HFFc6 (cell line): ENCODE results near the gene SELENOK. TPM values are rescaled to one million over a fixed set of nuclear protein-coding genes. Genes with fewer than 3 reads are reported as not detected.
A peak's percentile ranks its signal among the peaks of the same experiment; 100 is the strongest.

Source experiments
- DNase-seq: peaks from one replicate; pipeline ENCODE4 v3.0.0-alpha.2; 2018
- H3K27ac Mint-ChIP-seq: 2 replicates; pipeline ENCODE4 v1.8.0; 2020; ENCODE audit warnings: mild to moderate bottlenecking, mixed read lengths
- H3K27me3 Mint-ChIP-seq: 2 replicates; pipeline ENCODE4 v1.8.0; 2021; ENCODE audit warnings: mild to moderate bottlenecking, moderate library complexity, mixed read lengths; ENCODE audit not compliant: insufficient read depth
- H3K36me3 Mint-ChIP-seq: 2 replicates; pipeline ENCODE4 v1.8.0; 2021; ENCODE audit warnings: low read depth, mixed read lengths
- H3K4me1 Mint-ChIP-seq: 2 replicates; pipeline ENCODE4 v1.8.0; 2020; ENCODE audit warnings: low read depth, mixed read lengths
- H3K4me3 Mint-ChIP-seq: 2 replicates; pipeline ENCODE4 v1.8.0; 2020; ENCODE audit warnings: mild to moderate bottlenecking, moderate library complexity, mixed read lengths
- H3K9me3 Mint-ChIP-seq: 2 replicates; pipeline ENCODE4 v1.8.0; 2020; ENCODE audit warnings: mild to moderate bottlenecking, mixed read lengths
- CTCF ChIP-seq: fragments of 200-600 bp; sonication (generic); IDR thresholded peaks from 2 replicates; pipeline ENCODE4 v1.5.0; 2021; ENCODE audit warnings: antibody characterized with exemption, mild to moderate bottlenecking
- total RNA-seq, 6 experiments: library from RNA; stranded (reverse); fragmentation: NEBNext Ultra II Directional; extraction: Animal tissue kit (Norgen Biotek cat#: 25700); gene quantifications; 2 replicates in 1 of 6; 3 replicates in 5 of 6; pipeline ENCODE4 v1.2.3, GENCODE V29; 2021

The SELENOK gene
- total RNA-seq, 6 experiments from 2014 or later: 28.6 to 42.2 (median 34.4) TPM

- no peak for TF ChIP-seq CTCF
- H3K4me3 Mint-ChIP-seq: peak overlapping the region; percentile 92
- peak overlapping the region; percentile 98 for H3K27ac Mint-ChIP-seq
- H3K36me3 Mint-ChIP-seq: peaks cover 5% of the 10 kb centered on the region
- no peaks in the 10 kb centered on the region for H3K9me3 Mint-ChIP-seq
- peaks cover 2% of the 10 kb centered on the region; the same call in 1 of the 2 replicates for H3K27me3 Mint-ChIP-seq
- peaks cover 36% of the 10 kb centered on the region for H3K4me1 Mint-ChIP-seq
- DNase-seq: no peak
These were observed 603 bp upstream of the SELENOK start for GRCh38 chr3:53892286-53892637.

GRCh38 chr3:53890726-53891475 lies 758 bp downstream of the SELENOK start:
- Mint-ChIP-seq H3K4me3 (peak overlapping the region; percentile 92), H3K36me3 (peaks cover 5% of the 10 kb centered on the region), H3K9me3 (no peaks in the 10 kb centered on the region), H3K4me1 (peaks cover 36% of the 10 kb centered on the region), H3K27me3 (peaks cover 2% of the 10 kb centered on the region; the same call in 1 of the 2 replicates), H3K27ac (peak overlapping the region; percentile 98)
- no peak for DNase-seq
- no peak for TF ChIP-seq CTCF

- Mint-ChIP-seq H3K27me3 (peaks cover 2% of the 10 kb centered on the region; the same call in 1 of the 2 replicates), H3K4me1 (peaks cover 34% of the 10 kb centered on the region), H3K4me3 (no peak overlapping the region), H3K27ac (no peak overlapping the region), H3K9me3 (no peaks in the 10 kb centered on the region), H3K36me3 (peaks cover 5% of the 10 kb centered on the region)
- no peak for TF ChIP-seq CTCF
- DNase-seq: no peak
These were observed 3.4 kb downstream of the SELENOK start for GRCh38 chr3:53888232-53888631.

- Mint-ChIP-seq H3K9me3 (no peaks in the 10 kb centered on the region), H3K4me1 (peaks cover 30% of the 10 kb centered on the region), H3K27me3 (0 out of 2 replicates have a peak, but pooled peaks cover 2% of the 10 kb centered on the region), H3K36me3 (peaks cover 5% of the 10 kb centered on the region), H3K4me3 (no peak overlapping the region), H3K27ac (no peak overlapping the region)
- TF ChIP-seq CTCF: no peak
- no peak for DNase-seq
These were observed 4.2 kb downstream of the SELENOK start for GRCh38 chr3:53887446-53887845.

GRCh38 chr3:53885239-53885638 lies 6.4 kb downstream of the SELENOK start:
- H3K27me3 Mint-ChIP-seq: no peaks in the 10 kb centered on the region
- no peak for TF ChIP-seq CTCF
- H3K4me3 Mint-ChIP-seq: no peak overlapping the region
- H3K36me3 Mint-ChIP-seq: peaks cover 12% of the 10 kb centered on the region
- H3K9me3 Mint-ChIP-seq: no peaks in the 10 kb centered on the region
- H3K4me1 Mint-ChIP-seq: peaks cover 28% of the 10 kb centered on the region
- no peak for DNase-seq
- H3K27ac Mint-ChIP-seq: no peak overlapping the region
